Esophagus squamous epithelium (tissue), 4 donors: ENCODE results near the gene ITGA5.

Source experiments
- CTCF ChIP-seq, 6 experiments: fragments of 450-650 bp in 4 of 6; fragments of 200-600 bp in 2 of 6; sonication (generic) in 2 of 6; IDR thresholded peaks; one replicate each; pipeline ENCODE4 v1.5.1; 2016 to 2019; ENCODE audit warnings: antibody characterized with exemption in 6 of 6, mild to moderate bottlenecking in 4 of 6, moderate library complexity in 4 of 6
- POLR2A ChIP-seq, 4 donors: fragments of 450-650 bp; IDR thresholded peaks; one replicate each; pipeline ENCODE4 v1.6.1; 2017; ENCODE audit warnings: antibody characterized with exemption in 4 of 4, mild to moderate bottlenecking in 4 of 4, moderate library complexity in 3 of 4

- TF ChIP-seq CTCF (IDR thresholded peaks at IDR 0.05) (no peak), POLR2A (IDR thresholded peaks at IDR 0.05) (no peak)
These were observed 7.6 kb upstream of the ITGA5 start for GRCh38 chr12:54426690-54427089.
